Endodermal cell (in vitro differentiated cells): Measurements from ENCODE around the gene VASP. TPM values are rescaled to one million over a fixed set of nuclear protein-coding genes. Genes with fewer than 3 reads are reported as not detected.
A peak's percentile ranks its signal among the peaks of the same experiment; 100 is the strongest.

Experiments used
- DNase-seq: peaks from one replicate; pipeline ENCODE4 v3.0.0-alpha.2; 2017
- H3K27ac ChIP-seq: 2 replicates; pipeline ENCODE4 v1.5.1; 2013; ENCODE audit warnings: mild to moderate bottlenecking, low read depth, low read length, moderate library complexity
- H3K27me3 ChIP-seq: 2 replicates; pipeline ENCODE4 v1.6.1; 2013; ENCODE audit warnings: mild to moderate bottlenecking, low read length, moderate library complexity; ENCODE audit not compliant: insufficient read depth, control insufficient read depth, poor library complexity, severe bottlenecking
- H3K36me3 ChIP-seq: 2 replicates; pipeline ENCODE4 v1.7.0; 2013; ENCODE audit warnings: mild to moderate bottlenecking, low read length, moderate library complexity; ENCODE audit not compliant: control insufficient read depth, insufficient read depth
- H3K4me1 ChIP-seq: one replicate; pipeline ENCODE4 v1.7.0; 2013; ENCODE audit warnings: low read length; ENCODE audit not compliant: control insufficient read depth, insufficient read depth
- H3K4me3 ChIP-seq: 2 replicates; pipeline ENCODE4 v1.5.1; 2013; ENCODE audit warnings: mild to moderate bottlenecking, low read length, moderate library complexity
- H3K9ac ChIP-seq: 2 replicates; pipeline ENCODE4 v1.6.1; 2013; ENCODE audit warnings: mild to moderate bottlenecking, low read length, moderate library complexity; ENCODE audit not compliant: poor library complexity, severe bottlenecking; ENCODE audit errors: extremely low read depth
- H3K9me3 ChIP-seq: 2 replicates; pipeline ENCODE4 v1.6.1; 2013; ENCODE audit warnings: mild to moderate bottlenecking, low read length, moderate library complexity; ENCODE audit not compliant: control insufficient read depth
- H3K27ac Mint-ChIP-seq: 2 replicates; pipeline ENCODE4 v1.8.0; 2020; ENCODE audit warnings: mixed read lengths
- H3K27me3 Mint-ChIP-seq: 2 replicates; pipeline ENCODE4 v1.8.0; 2021; ENCODE audit warnings: mild to moderate bottlenecking, mixed read lengths; ENCODE audit not compliant: insufficient read depth
- H3K36me3 Mint-ChIP-seq: 2 replicates; pipeline ENCODE4 v1.8.0; 2020; ENCODE audit warnings: low read depth, mixed read lengths
- H3K4me1 Mint-ChIP-seq: 2 replicates; pipeline ENCODE4 v1.8.0; 2020; ENCODE audit warnings: mixed read lengths
- H3K4me3 Mint-ChIP-seq: 2 replicates; pipeline ENCODE4 v1.8.0; 2020; ENCODE audit warnings: mild to moderate bottlenecking, moderate library complexity, mixed read lengths
- H3K9me3 Mint-ChIP-seq: 2 replicates; pipeline ENCODE4 v1.8.0; 2020; ENCODE audit warnings: mild to moderate bottlenecking, mixed read lengths
- WGBS, 2 experiments: methylation state at CpG; one replicate each; pipeline versions ENCODE4 v1.1.5 to v1.1.7; 2013; ENCODE audit warnings: missing lambda C conversion rate in 2 of 2, mixed read lengths in 1 of 2; ENCODE audit not compliant: insufficient coverage in 1 of 2, insufficient read length in 1 of 2; 5-methylcytosine and 5-hydroxymethylcytosine counted together
- long read RNA-seq, 4 experiments: library from polyadenylated mRNA in 2 of 4; library from RNA in 1 of 4; library from capped mRNA in 1 of 4; stranded (forward) in 3 of 4; unstranded in 1 of 4; transcript quantifications; one replicate each; pipeline ENCODE4 v2.0.0, GENCODE V29; 2020 to 2021; ENCODE audit warnings: inconsistent platforms in 1 of 4
- polyA plus RNA-seq, 2 experiments: library from polyadenylated mRNA; stranded (reverse); fragments of 50-300 nt; gene quantifications; one replicate each; pipeline ENCODE4 v1.2.3, GENCODE V29; 2013
- total RNA-seq, 2 donors: library from RNA; stranded (reverse); fragmentation: NEBNext Ultra II Directional in 1 of 2; extraction: Animal tissue kit (Norgen Biotek cat#: 25700) in 1 of 2; gene quantifications; 2 replicates in 1 of 2; 3 replicates in 1 of 2; pipeline ENCODE4 v1.2.1, GENCODE V29; 2021
- TF ChIP-seq, protein P1 (sequence below): fragments of 200-600 bp; sonication (generic); conservative IDR thresholded peaks from 2 replicates; pipeline ENCODE4 v1.5.0; 2021; ENCODE audit warnings: antibody characterized with exemption, mild to moderate bottlenecking

Gene VASP
- total RNA-seq = 100 to 1,000 TPM; 134 to 144 TPM
- polyA plus RNA-seq (2013, experiment 1 of 2) = 54.2 TPM
- 55.2 TPM for polyA plus RNA-seq (2013, experiment 2 of 2)
- long read RNA-seq, experiment 1, partial matches to known transcripts = 23 of 56 reads
- long read RNA-seq, experiment 1, other reads (novel, unspliced or antisense) = 28 of 56 reads
- long read RNA-seq, experiment 2, transcript VASP-201 (13 exons, 2,305 nt) = major isoform, 181 of 275 reads
- long read RNA-seq, experiment 2, partial matches to known transcripts = 10 of 275 reads
- long read RNA-seq, experiment 2, other reads (novel, unspliced or antisense) = 83 of 275 reads
- long read RNA-seq, experiment 3, transcript VASP-201 (13 exons, 2,305 nt) = major isoform, 10 of 22 reads
- long read RNA-seq, experiment 3, partial matches to known transcripts = 7 of 22 reads
- long read RNA-seq, experiment 3, other reads (novel, unspliced or antisense) = 5 of 22 reads
- long read RNA-seq, experiment 4, transcript VASP-201 (13 exons, 2,305 nt) = major isoform, 24 of 44 reads
- long read RNA-seq, experiment 4, partial matches to known transcripts = 6 of 44 reads
- long read RNA-seq, experiment 4, other reads (novel, unspliced or antisense) = 14 of 44 reads

- DNase-seq = peak; percentile 97
- H3K27me3 ChIP-seq = no peaks in the 10 kb centered on the region
- Mint-ChIP-seq H3K9me3 (no peaks in the 10 kb centered on the region), H3K4me1 (peaks cover 21% of the 10 kb centered on the region), H3K27me3 (peaks cover 8% of the 10 kb centered on the region), H3K4me3 (peak within 1 kb of the TSS; percentile 91), H3K27ac (peak within 1 kb of the TSS; percentile 90), H3K36me3 (peaks cover 19% of the 10 kb centered on the region)
- H3K4me1 ChIP-seq = peaks cover 5% of the 10 kb centered on the region
- H3K9ac ChIP-seq = peak within 1 kb of the TSS; percentile 97
- peak within 1 kb of the TSS; percentile 99 for H3K4me3 ChIP-seq
- WGBS, 2 experiments = 0 to 1% methylated on average over 28 to 65 of the region's 65 CpGs
- no peaks in the 10 kb centered on the region for H3K9me3 ChIP-seq
- peak within 1 kb of the TSS; percentile 32 for H3K27ac ChIP-seq
- H3K36me3 ChIP-seq = peaks cover 22% of the 10 kb centered on the region
- TF ChIP-seq, protein P1, sequence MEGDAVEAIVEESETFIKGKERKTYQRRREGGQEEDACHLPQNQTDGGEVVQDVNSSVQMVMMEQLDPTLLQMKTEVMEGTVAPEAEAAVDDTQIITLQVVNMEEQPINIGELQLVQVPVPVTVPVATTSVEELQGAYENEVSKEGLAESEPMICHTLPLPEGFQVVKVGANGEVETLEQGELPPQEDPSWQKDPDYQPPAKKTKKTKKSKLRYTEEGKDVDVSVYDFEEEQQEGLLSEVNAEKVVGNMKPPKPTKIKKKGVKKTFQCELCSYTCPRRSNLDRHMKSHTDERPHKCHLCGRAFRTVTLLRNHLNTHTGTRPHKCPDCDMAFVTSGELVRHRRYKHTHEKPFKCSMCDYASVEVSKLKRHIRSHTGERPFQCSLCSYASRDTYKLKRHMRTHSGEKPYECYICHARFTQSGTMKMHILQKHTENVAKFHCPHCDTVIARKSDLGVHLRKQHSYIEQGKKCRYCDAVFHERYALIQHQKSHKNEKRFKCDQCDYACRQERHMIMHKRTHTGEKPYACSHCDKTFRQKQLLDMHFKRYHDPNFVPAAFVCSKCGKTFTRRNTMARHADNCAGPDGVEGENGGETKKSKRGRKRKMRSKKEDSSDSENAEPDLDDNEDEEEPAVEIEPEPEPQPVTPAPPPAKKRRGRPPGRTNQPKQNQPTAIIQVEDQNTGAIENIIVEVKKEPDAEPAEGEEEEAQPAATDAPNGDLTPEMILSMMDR = no peak
These were observed at the start of gene VASP for GRCh38 chr19:45506989-45507871. TSS of gene VASP (plus strand) at chr19:45507479. CDS start at chr19:45507772, 293 bp downstream.

- Histone ChIP-seq H3K27me3 (no peaks in the 10 kb centered on the region), H3K4me1 (peaks cover 5% of the 10 kb centered on the region), H3K27ac (no peak overlapping the region), H3K9me3 (no peaks in the 10 kb centered on the region), H3K9ac (no peak overlapping the region), H3K4me3 (no peak overlapping the region), H3K36me3 (no peaks in the 10 kb centered on the region)
- H3K4me1 Mint-ChIP-seq = peaks cover 9% of the 10 kb centered on the region
- H3K27ac Mint-ChIP-seq = peak overlapping the region; percentile 18
- no peak for DNase-seq
- no peak overlapping the region for H3K4me3 Mint-ChIP-seq
- peaks cover 4% of the 10 kb centered on the region for H3K27me3 Mint-ChIP-seq
- TF ChIP-seq, protein P1 = no peak
- no peaks in the 10 kb centered on the region for H3K36me3 Mint-ChIP-seq
- no peaks in the 10 kb centered on the region for H3K9me3 Mint-ChIP-seq
These were observed 49.5 kb upstream of the VASP start for GRCh38 chr19:45457776-45458175.

DNA sequence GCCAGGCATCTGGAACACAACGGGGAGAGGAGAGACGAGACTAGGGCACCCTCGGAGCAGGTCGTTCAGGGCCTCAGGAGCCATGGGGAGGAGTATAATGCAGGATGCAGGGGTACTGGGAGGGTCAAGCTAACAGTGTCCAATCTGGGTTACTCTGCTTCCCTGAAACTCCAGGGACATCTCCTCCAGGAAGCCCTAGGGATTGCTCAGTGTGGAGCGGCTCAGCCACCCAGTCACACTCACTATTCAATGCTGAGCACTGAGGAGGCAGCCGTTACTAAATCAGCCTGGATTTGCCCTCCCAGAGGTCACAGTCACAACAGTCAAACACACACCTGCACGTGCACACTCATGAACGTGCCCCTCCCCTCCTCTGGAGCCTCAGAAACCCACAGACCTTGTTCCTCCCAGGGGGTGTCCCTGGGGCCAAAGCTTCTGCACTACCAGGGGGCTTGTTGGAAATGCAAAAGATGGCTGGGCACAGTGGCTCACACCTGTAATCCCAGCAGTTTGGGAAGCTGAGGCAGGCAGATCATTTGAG lies 46.4 kb upstream of the VASP start:
- Histone ChIP-seq H3K9ac (no peak overlapping the region), H3K9me3 (no peaks in the 10 kb centered on the region)
- H3K27ac Mint-ChIP-seq = no peak overlapping the region

More for the DNA sequence above, 46.4 kb upstream of the VASP start:
- Mint-ChIP-seq H3K36me3 (no peaks in the 10 kb centered on the region), H3K4me1 (peaks cover 4% of the 10 kb centered on the region), H3K4me3 (no peak overlapping the region), H3K9me3 (no peaks in the 10 kb centered on the region), H3K27me3 (peaks cover 2% of the 10 kb centered on the region)
- H3K27ac ChIP-seq = no peak overlapping the region
- no peaks in the 10 kb centered on the region for H3K36me3 ChIP-seq
- H3K4me3 ChIP-seq = no peak overlapping the region
- no peaks in the 10 kb centered on the region for H3K27me3 ChIP-seq
- peaks cover 4% of the 10 kb centered on the region for H3K4me1 ChIP-seq
- TF ChIP-seq, protein P1 = no peak
- WGBS, 2 experiments = 61 to 78% methylated on average over 8 of the region's 8 CpGs
- DNase-seq = peak; percentile 45
